K562 (cell line): ENCODE measurements around the gene ARMC2. TPM values are rescaled to one million over a fixed set of nuclear protein-coding genes. Genes with fewer than 3 reads are reported as not detected.

Source experiments
- ATAC-seq: fragments of 200-7000 bp; cut with Tn5 transposase; 3 replicates; pipeline ENCODE4 v1.9.1; 2020; ENCODE audit warnings: moderate library complexity
- BruUV-seq: library from RNA; stranded (reverse); fragments of 400-500 nt; replicated peaks from 2 replicates; lab custom pipeline; 2021; lab: Mats Ljungman, UMichigan
- CTCF ChIA-PET: fragments of 300-600 bp; formaldehyde crosslinking; extraction: SDS; loops from one replicate; lab custom pipeline; 2021; ENCODE audit warnings: low intra/inter-chr PET ratio; lab: Yijun Ruan, JAX
- POLR2A ChIA-PET: fragments of 300-600, 350-650 bp; sonication (Branson Sonifier 250); formaldehyde crosslinking; extraction: SDS; loops from one replicate; lab custom pipeline; 2021; ENCODE audit warnings: antibody characterized with exemption, inconsistent platforms; lab: Yijun Ruan, JAX
- DNase-seq, 4 experiments: peaks; one replicate each; pipeline versions ENCODE4 v3.0.0 to v3.0.0-alpha.2; 2011 to 2018; ENCODE audit warnings: low spot score in 3 of 4, mixed read lengths in 3 of 4; ENCODE audit errors: extremely low read depth in 1 of 4
- FAIRE-seq: peaks from 2 replicates; lab custom pipeline; 2011; peaks lifted over from hg19 to GRCh38; lab: Jason Lieb, UNC
- H2AFZ ChIP-seq: 2 replicates; pipeline ENCODE4 v1.6.0; 2011; ENCODE audit warnings: low read depth, low read length, control low read depth, inconsistent platforms
- H3K27ac ChIP-seq: fragments of 200-600 bp; 3 replicates; pipeline ENCODE4 v1.8.0; 2011; ENCODE audit warnings: low read depth, mild to moderate bottlenecking, control low read depth, inconsistent platforms, low read length, moderate library complexity, mixed read lengths; ENCODE audit errors: extremely low read depth
- H3K27me3 ChIP-seq, 2 experiments: fragments of 300-600 bp in 1 of 2; 2 replicates in 1 of 2; 3 replicates in 1 of 2; pipeline versions ENCODE4 v1.6.0 to v1.8.0; 2011; ENCODE audit warnings: inconsistent platforms in 2 of 2, low read length in 2 of 2, mild to moderate bottlenecking in 1 of 2, mixed read lengths in 1 of 2, moderate library complexity in 1 of 2; ENCODE audit not compliant: control insufficient read depth in 2 of 2, insufficient read depth in 2 of 2
- H3K36me3 ChIP-seq: fragments of 300-600 bp; 3 replicates; pipeline ENCODE4 v1.8.0; 2011; ENCODE audit warnings: mild to moderate bottlenecking, low read length, inconsistent platforms; ENCODE audit not compliant: control insufficient read depth, insufficient read depth
- H3K4me1 ChIP-seq, 2 experiments: fragments of 200-600 bp in 1 of 2; replicated peaks in 1 of 2; 2 replicates in 1 of 2; 3 replicates in 1 of 2; pipeline versions ENCODE4 v1.5.1 to v1.8.0; 2011; ENCODE audit warnings: inconsistent platforms in 2 of 2, low read length in 2 of 2, mild to moderate bottlenecking in 1 of 2, mixed read lengths in 1 of 2, moderate library complexity in 1 of 2; ENCODE audit not compliant: control insufficient read depth in 2 of 2, insufficient read depth in 2 of 2
- H3K4me2 ChIP-seq: 2 replicates; pipeline ENCODE4 v1.6.1; 2011; ENCODE audit warnings: low read length, control low read depth, inconsistent platforms, mixed read lengths; ENCODE audit not compliant: insufficient read depth
- H3K4me3 ChIP-seq: fragments of 200-600 bp; sonication (generic), shearing (Covaris generic); 2 replicates; pipeline ENCODE4 v1.5.1; 2016; ENCODE audit warnings: control low read depth, inconsistent platforms
- H3K79me2 ChIP-seq: fragments of 200-600 bp; 3 replicates; pipeline ENCODE4 v1.8.0; 2011; ENCODE audit warnings: low read length, inconsistent platforms; ENCODE audit not compliant: control insufficient read depth, insufficient read depth
- H3K9ac ChIP-seq, 2 experiments: 2 replicates each; pipeline versions ENCODE4 v1.6.0 to v1.6.1; 2011; ENCODE audit warnings: low read depth in 2 of 2, low read length in 2 of 2, control low read depth in 1 of 2, inconsistent platforms in 1 of 2, mild to moderate bottlenecking in 1 of 2, mixed read lengths in 1 of 2; ENCODE audit not compliant: insufficient read depth in 1 of 2
- H3K9me1 ChIP-seq: one replicate; pipeline ENCODE4 v1.6.0; 2011; ENCODE audit warnings: inconsistent platforms, mild to moderate bottlenecking, low read length, moderate library complexity; ENCODE audit not compliant: control insufficient read depth, insufficient read depth
- H3K9me3 ChIP-seq: replicated peaks from 2 replicates; pipeline ENCODE4 v1.5.1; 2011; ENCODE audit warnings: low read depth, low read length, inconsistent platforms; ENCODE audit not compliant: control insufficient read depth, insufficient read depth
- H4K20me1 ChIP-seq: replicated peaks from 2 replicates; pipeline ENCODE4 v1.6.1; 2011; ENCODE audit warnings: low read length, inconsistent platforms, mixed read lengths; ENCODE audit not compliant: control insufficient read depth, insufficient read depth
- OTX1 ChIP-seq: fragments of 450-650 bp; formaldehyde crosslinking; IDR thresholded peaks from 2 replicates; pipeline ENCODE4 v1.4.0; 2022; ENCODE audit warnings: mild to moderate bottlenecking
- PTBP1 ChIP-seq: fragments of 200-400 bp; formaldehyde crosslinking; IDR thresholded peaks from 2 replicates; pipeline ENCODE4 v1.6.1; 2017; ENCODE audit warnings: low read depth, low read length
- STAT5A ChIP-seq: IDR thresholded peaks from 2 replicates; pipeline ENCODE4 v1.6.1; 2012; ENCODE audit warnings: low read length, inconsistent platforms, borderline replicate concordance
- TAF7 ChIP-seq: fragments of 450-650 bp; IDR thresholded peaks from 2 replicates; pipeline ENCODE4 v1.6.1; 2016; ENCODE audit warnings: missing genetic modification characterization, missing compliant biosample characterization
- TEAD1 ChIP-seq, 2 experiments: fragments of 450-650 bp in 1 of 2; sonication (generic) in 1 of 2; formaldehyde crosslinking; IDR thresholded peaks; 2 replicates each; pipeline versions ENCODE4 v1.4.0 to v1.8.0; 2020 to 2022; ENCODE audit warnings: mild to moderate bottlenecking in 2 of 2, missing genetic modification reagents in 1 of 2
- ZNF3 ChIP-seq: fragments of 250-450 bp; sonication (Bioruptor Pico); IDR thresholded peaks from 2 replicates; pipeline ENCODE4 v1.5.0; 2021; ENCODE audit warnings: mild to moderate bottlenecking, moderate library complexity
- ZNF77 ChIP-seq: fragments of 250-450 bp; sonication (Bioruptor Pico); IDR thresholded peaks from 2 replicates; pipeline ENCODE4 v1.5.0; 2020
- WGBS: fragments of 100-300 bp; shearing (Covaris generic); methylation state at CpG from one replicate; pipeline ENCODE4 v1.1.6; 2016; ENCODE audit warnings: low coverage, mixed read lengths; ENCODE audit not compliant: insufficient coverage; ENCODE audit errors: missing lambda C conversion rate; 5-methylcytosine and 5-hydroxymethylcytosine counted together
- in situ Hi-C: fragments of 300-500 bp; cut with MboI; formaldehyde crosslinking; loops from 4 replicates; pipeline ENCODE4 v1.15.0; 2018; ENCODE audit warnings: inconsistent platforms, mixed read lengths
- intact Hi-C: fragments of 100-400 bp; cut with micrococcal nuclease; formaldehyde crosslinking; loops from 2 replicates; pipeline ENCODE4 v1.14.2; 2022
- polyA plus RNA-seq, 8 experiments: library from polyadenylated mRNA; depleted of rRNA in 4 of 8; stranded (reverse) in 5 of 8; unstranded in 3 of 8; fragments of >200 nt; fragmentation: Nextera tagmentation in 2 of 8; fragmentation: Illumina TruSeq in 1 of 8; extraction: Ambion mirVana in 2 of 8; extraction: Trizol in 1 of 8; gene quantifications; 2 replicates each; pipeline versions ENCODE4 v1.2.1 to v1.2.3, GENCODE V29; 2011 to 2014; ENCODE audit warnings: inconsistent platforms in 1 of 8, missing spikeins in 1 of 8
- total RNA-seq, 7 experiments: library from RNA; depleted of rRNA in 6 of 7; stranded (reverse); fragments of >200 nt in 6 of 7; fragmentation: Illumina TruSeq in 2 of 7; extraction: Trizol in 2 of 7; gene quantifications; 2 replicates each; pipeline versions ENCODE4 v1.2.1 to v1.2.3, GENCODE V29; 2011 to 2021; ENCODE audit warnings: low replicate concordance in 1 of 7
- TF ChIP-seq, protein P1 (sequence below): IDR thresholded peaks from 2 replicates; pipeline ENCODE4 v1.6.1; 2016; ENCODE audit warnings: missing genetic modification characterization, missing compliant biosample characterization
- TF ChIP-seq, protein P2 (sequence below), 2 experiments: fragments of 150-350 bp in 1 of 2; IDR thresholded peaks; 2 replicates each; pipeline ENCODE4 v1.6.1; 2012 to 2016; ENCODE audit warnings: low read depth in 2 of 2, low read length in 2 of 2, mild to moderate bottlenecking in 1 of 2, moderate library complexity in 1 of 2
- TF ChIP-seq, protein P3 (sequence below), 2 experiments: IDR thresholded peaks in 1 of 2; conservative IDR thresholded peaks in 1 of 2; 2 replicates each; pipeline ENCODE4 v1.6.1; 2016; ENCODE audit warnings: low read depth in 2 of 2, mild to moderate bottlenecking in 1 of 2, missing compliant biosample characterization in 1 of 2, missing genetic modification characterization in 1 of 2, moderate library complexity in 1 of 2
- TF ChIP-seq, protein P4 (sequence below): fragments of 250-450 bp; sonication (Bioruptor Pico); IDR thresholded peaks from 2 replicates; pipeline ENCODE4 v1.5.0; 2021; ENCODE audit warnings: mild to moderate bottlenecking, borderline replicate concordance

The ARMC2 gene
- total and polyA plus RNA-seq, 9 of the 15 experiments (the other 6 are each of a cell fraction or from before 2014, with no cell fraction given): 0.14 to 3.0 (median 0.82) TPM

DNA sequence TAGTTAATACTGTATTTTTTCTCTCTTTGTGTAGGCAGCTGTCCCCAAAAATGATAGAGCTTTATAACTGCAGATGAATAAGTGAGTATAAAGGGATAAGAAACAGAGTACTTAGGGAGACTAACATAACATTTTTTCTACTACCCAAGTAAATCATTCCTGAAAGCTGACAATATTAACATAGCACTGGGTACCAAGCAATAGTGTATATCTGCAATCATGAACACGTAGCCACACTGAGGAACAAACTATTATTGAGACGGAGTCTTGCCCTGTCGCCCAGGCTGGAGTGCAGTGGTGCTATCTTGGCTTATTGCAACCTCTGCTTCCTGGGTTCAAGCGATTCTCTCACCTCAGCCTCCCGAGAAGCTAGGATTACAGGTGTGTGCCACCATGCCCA, 140.5 kb downstream of the ARMC2 start:
- in situ Hi-C loops (no loop called here), intact Hi-C loops (no loop called here)
- H3K27me3 ChIP-seq: no peaks in the 10 kb centered on the region
- 86% methylated on average over 5 of the region's 5 CpGs for WGBS
- no TSS peak for BruUV-seq
- DNase-seq (no peak), ATAC-seq (no peak), FAIRE-seq (no peak)
- H3K4me2 ChIP-seq: no peak overlapping the region
- no peaks in the 10 kb centered on the region for H3K9me1 ChIP-seq
- H3K9ac ChIP-seq: no peak overlapping the region
- H4K20me1 ChIP-seq: no peaks in the 10 kb centered on the region
- CTCF ChIA-PET: interaction anchor here (0.5 kb wide), 1 partner anchor 53 kb away, joined by 8 read pairs; no protein-coding TSS in a partner anchor
- peaks cover 5% of the 10 kb centered on the region; the same call in 1 of the 3 replicates for H3K36me3 ChIP-seq
- H3K4me1 ChIP-seq: no peaks in the 10 kb centered on the region
- no peak overlapping the region for H2AFZ ChIP-seq
- H3K79me2 ChIP-seq: no peaks in the 10 kb centered on the region
- H3K27ac ChIP-seq: no peak overlapping the region
- POLR2A ChIA-PET: interaction anchor here (1.0 to 1.1 kb wide), 2 partner anchors 18 to 19 kb away, joined by 3 read pairs; no protein-coding TSS in a partner anchor
- H3K4me3 ChIP-seq: no peak overlapping the region
- no peaks in the 10 kb centered on the region for H3K9me3 ChIP-seq
- TF ChIP-seq, protein P1, sequence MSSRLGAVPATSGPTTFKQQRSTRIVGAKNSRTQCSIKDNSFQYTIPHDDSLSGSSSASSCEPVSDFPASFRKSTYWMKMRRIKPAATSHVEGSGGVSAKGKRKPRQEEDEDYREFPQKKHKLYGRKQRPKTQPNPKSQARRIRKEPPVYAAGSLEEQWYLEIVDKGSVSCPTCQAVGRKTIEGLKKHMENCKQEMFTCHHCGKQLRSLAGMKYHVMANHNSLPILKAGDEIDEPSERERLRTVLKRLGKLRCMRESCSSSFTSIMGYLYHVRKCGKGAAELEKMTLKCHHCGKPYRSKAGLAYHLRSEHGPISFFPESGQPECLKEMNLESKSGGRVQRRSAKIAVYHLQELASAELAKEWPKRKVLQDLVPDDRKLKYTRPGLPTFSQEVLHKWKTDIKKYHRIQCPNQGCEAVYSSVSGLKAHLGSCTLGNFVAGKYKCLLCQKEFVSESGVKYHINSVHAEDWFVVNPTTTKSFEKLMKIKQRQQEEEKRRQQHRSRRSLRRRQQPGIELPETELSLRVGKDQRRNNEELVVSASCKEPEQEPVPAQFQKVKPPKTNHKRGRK (tag): no peak
- TF ChIP-seq, protein P2, sequence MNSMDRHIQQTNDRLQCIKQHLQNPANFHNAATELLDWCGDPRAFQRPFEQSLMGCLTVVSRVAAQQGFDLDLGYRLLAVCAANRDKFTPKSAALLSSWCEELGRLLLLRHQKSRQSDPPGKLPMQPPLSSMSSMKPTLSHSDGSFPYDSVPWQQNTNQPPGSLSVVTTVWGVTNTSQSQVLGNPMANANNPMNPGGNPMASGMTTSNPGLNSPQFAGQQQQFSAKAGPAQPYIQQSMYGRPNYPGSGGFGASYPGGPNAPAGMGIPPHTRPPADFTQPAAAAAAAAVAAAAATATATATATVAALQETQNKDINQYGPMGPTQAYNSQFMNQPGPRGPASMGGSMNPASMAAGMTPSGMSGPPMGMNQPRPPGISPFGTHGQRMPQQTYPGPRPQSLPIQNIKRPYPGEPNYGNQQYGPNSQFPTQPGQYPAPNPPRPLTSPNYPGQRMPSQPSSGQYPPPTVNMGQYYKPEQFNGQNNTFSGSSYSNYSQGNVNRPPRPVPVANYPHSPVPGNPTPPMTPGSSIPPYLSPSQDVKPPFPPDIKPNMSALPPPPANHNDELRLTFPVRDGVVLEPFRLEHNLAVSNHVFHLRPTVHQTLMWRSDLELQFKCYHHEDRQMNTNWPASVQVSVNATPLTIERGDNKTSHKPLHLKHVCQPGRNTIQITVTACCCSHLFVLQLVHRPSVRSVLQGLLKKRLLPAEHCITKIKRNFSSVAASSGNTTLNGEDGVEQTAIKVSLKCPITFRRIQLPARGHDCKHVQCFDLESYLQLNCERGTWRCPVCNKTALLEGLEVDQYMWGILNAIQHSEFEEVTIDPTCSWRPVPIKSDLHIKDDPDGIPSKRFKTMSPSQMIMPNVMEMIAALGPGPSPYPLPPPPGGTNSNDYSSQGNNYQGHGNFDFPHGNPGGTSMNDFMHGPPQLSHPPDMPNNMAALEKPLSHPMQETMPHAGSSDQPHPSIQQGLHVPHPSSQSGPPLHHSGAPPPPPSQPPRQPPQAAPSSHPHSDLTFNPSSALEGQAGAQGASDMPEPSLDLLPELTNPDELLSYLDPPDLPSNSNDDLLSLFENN (IDR thresholded peaks at IDR 0.05; ENCODE audit: low read depth in 2 of 2, low read length in 2 of 2): no peak
- TF ChIP-seq ZNF3 (CRISPR knock-in tag) (no peak), PTBP1 (no peak), TAF7 (tag) (no peak), STAT5A (no peak), ZNF77 (CRISPR knock-in tag) (no peak), TEAD1 (CRISPR knock-in tag; IDR thresholded peaks at IDR 0.05) (no peak), OTX1 (CRISPR knock-in tag) (no peak)
- TF ChIP-seq, protein P3, sequence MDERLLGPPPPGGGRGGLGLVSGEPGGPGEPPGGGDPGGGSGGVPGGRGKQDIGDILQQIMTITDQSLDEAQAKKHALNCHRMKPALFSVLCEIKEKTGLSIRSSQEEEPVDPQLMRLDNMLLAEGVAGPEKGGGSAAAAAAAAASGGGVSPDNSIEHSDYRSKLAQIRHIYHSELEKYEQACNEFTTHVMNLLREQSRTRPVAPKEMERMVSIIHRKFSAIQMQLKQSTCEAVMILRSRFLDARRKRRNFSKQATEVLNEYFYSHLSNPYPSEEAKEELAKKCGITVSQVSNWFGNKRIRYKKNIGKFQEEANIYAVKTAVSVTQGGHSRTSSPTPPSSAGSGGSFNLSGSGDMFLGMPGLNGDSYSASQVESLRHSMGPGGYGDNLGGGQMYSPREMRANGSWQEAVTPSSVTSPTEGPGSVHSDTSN (CRISPR knock-in tag; IDR thresholded peaks at IDR 0.05; ENCODE audit: low read depth): no peak
- TF ChIP-seq, protein P3 (tag; conservative IDR thresholded peaks at IDR 0.05; ENCODE audit: low read depth): no peak
- TF ChIP-seq, protein P4, sequence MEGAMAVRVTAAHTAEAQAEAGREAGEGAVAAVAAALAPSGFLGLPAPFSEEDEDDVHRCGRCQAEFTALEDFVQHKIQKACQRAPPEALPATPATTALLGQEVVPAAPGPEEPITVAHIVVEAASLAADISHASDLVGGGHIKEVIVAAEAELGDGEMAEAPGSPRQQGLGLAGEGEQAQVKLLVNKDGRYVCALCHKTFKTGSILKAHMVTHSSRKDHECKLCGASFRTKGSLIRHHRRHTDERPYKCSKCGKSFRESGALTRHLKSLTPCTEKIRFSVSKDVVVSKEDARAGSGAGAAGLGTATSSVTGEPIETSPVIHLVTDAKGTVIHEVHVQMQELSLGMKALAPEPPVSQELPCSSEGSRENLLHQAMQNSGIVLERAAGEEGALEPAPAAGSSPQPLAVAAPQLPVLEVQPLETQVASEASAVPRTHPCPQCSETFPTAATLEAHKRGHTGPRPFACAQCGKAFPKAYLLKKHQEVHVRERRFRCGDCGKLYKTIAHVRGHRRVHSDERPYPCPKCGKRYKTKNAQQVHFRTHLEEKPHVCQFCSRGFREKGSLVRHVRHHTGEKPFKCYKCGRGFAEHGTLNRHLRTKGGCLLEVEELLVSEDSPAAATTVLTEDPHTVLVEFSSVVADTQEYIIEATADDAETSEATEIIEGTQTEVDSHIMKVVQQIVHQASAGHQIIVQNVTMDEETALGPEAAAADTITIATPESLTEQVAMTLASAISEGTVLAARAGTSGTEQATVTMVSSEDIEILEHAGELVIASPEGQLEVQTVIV (CRISPR knock-in tag): no peak
